Measurements from ENCODE around the gene HMCN1. TPM values are rescaled to one million over a fixed set of nuclear protein-coding genes. Genes with fewer than 3 reads are reported as not detected.

The HMCN1 gene
- total and polyA plus RNA-seq, 2 experiments from 2014 or later = 1.6 to 8.7 TPM

- Mint-ChIP-seq H3K27me3 (ENCODE audit: insufficient read depth, low read depth, poor library complexity) (peaks cover 4% of the 10 kb centered on the region), H3K27ac (no peak overlapping the region), H3K36me3 (ENCODE audit: low read depth) (no peaks in the 10 kb centered on the region; the same call in 1 of the 3 replicates), H3K4me3 (no peak overlapping the region), H3K4me1 (peaks cover 33% of the 10 kb centered on the region; the same call in 2 of the 3 replicates), H3K9me3 (no peaks in the 10 kb centered on the region)
- H2AFZ ChIP-seq = no peak overlapping the region
- ATAC-seq (no peak), DNase-seq (ENCODE audit: low spot score) (no peak)
- H3K4me1 ChIP-seq (ENCODE audit: insufficient read depth) = peaks cover 25% of the 10 kb centered on the region
- H3F3A ChIP-seq (replicated peaks; ENCODE audit: low read depth) = no peaks in the 10 kb centered on the region
- no peak overlapping the region for H3K27ac ChIP-seq (ENCODE audit: low read depth)
- H3K36me3 ChIP-seq (ENCODE audit: insufficient read depth) = no peaks in the 10 kb centered on the region
- H4K20me1 ChIP-seq (replicated peaks; ENCODE audit: insufficient read depth) = no peaks in the 10 kb centered on the region
- TF ChIP-seq, protein P1, sequence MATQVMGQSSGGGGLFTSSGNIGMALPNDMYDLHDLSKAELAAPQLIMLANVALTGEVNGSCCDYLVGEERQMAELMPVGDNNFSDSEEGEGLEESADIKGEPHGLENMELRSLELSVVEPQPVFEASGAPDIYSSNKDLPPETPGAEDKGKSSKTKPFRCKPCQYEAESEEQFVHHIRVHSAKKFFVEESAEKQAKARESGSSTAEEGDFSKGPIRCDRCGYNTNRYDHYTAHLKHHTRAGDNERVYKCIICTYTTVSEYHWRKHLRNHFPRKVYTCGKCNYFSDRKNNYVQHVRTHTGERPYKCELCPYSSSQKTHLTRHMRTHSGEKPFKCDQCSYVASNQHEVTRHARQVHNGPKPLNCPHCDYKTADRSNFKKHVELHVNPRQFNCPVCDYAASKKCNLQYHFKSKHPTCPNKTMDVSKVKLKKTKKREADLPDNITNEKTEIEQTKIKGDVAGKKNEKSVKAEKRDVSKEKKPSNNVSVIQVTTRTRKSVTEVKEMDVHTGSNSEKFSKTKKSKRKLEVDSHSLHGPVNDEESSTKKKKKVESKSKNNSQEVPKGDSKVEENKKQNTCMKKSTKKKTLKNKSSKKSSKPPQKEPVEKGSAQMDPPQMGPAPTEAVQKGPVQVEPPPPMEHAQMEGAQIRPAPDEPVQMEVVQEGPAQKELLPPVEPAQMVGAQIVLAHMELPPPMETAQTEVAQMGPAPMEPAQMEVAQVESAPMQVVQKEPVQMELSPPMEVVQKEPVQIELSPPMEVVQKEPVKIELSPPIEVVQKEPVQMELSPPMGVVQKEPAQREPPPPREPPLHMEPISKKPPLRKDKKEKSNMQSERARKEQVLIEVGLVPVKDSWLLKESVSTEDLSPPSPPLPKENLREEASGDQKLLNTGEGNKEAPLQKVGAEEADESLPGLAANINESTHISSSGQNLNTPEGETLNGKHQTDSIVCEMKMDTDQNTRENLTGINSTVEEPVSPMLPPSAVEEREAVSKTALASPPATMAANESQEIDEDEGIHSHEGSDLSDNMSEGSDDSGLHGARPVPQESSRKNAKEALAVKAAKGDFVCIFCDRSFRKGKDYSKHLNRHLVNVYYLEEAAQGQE (IDR thresholded peaks at IDR 0.05; ENCODE audit: unreplicated experiment) = no peak
- TF ChIP-seq POLR2AphosphoS5 (IDR thresholded peaks at IDR 0.05; ENCODE audit: low read depth) (no peak), EZH2phosphoT487 (IDR thresholded peaks at IDR 0.05; ENCODE audit: unreplicated experiment) (no peak), ZNF331 (CRISPR knock-in tag; IDR thresholded peaks at IDR 0.05; ENCODE audit: low read depth) (no peak), ZNF114 (CRISPR knock-in tag; IDR thresholded peaks at IDR 0.05) (no peak), STAT1 (IDR thresholded peaks at IDR 0.05; ENCODE audit: unreplicated experiment) (no peak), NANOG (IDR thresholded peaks at IDR 0.05; ENCODE audit: borderline replicate concordance) (no peak), CREB1 (CRISPR knock-in tag; IDR thresholded peaks at IDR 0.05; ENCODE audit: low read depth) (no peak), EZH2 (IDR thresholded peaks at IDR 0.05; ENCODE audit: low read depth, unreplicated experiment) (no peak)
- TF ChIP-seq, protein P2, sequence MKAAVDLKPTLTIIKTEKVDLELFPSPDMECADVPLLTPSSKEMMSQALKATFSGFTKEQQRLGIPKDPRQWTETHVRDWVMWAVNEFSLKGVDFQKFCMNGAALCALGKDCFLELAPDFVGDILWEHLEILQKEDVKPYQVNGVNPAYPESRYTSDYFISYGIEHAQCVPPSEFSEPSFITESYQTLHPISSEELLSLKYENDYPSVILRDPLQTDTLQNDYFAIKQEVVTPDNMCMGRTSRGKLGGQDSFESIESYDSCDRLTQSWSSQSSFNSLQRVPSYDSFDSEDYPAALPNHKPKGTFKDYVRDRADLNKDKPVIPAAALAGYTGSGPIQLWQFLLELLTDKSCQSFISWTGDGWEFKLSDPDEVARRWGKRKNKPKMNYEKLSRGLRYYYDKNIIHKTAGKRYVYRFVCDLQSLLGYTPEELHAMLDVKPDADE (IDR thresholded peaks at IDR 0.05) = no peak
- TF ChIP-seq, protein P3, sequence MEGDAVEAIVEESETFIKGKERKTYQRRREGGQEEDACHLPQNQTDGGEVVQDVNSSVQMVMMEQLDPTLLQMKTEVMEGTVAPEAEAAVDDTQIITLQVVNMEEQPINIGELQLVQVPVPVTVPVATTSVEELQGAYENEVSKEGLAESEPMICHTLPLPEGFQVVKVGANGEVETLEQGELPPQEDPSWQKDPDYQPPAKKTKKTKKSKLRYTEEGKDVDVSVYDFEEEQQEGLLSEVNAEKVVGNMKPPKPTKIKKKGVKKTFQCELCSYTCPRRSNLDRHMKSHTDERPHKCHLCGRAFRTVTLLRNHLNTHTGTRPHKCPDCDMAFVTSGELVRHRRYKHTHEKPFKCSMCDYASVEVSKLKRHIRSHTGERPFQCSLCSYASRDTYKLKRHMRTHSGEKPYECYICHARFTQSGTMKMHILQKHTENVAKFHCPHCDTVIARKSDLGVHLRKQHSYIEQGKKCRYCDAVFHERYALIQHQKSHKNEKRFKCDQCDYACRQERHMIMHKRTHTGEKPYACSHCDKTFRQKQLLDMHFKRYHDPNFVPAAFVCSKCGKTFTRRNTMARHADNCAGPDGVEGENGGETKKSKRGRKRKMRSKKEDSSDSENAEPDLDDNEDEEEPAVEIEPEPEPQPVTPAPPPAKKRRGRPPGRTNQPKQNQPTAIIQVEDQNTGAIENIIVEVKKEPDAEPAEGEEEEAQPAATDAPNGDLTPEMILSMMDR (conservative IDR thresholded peaks at IDR 0.05; ENCODE audit: low read depth in 2 of 2) = no peak
- TF ChIP-seq, protein P4, sequence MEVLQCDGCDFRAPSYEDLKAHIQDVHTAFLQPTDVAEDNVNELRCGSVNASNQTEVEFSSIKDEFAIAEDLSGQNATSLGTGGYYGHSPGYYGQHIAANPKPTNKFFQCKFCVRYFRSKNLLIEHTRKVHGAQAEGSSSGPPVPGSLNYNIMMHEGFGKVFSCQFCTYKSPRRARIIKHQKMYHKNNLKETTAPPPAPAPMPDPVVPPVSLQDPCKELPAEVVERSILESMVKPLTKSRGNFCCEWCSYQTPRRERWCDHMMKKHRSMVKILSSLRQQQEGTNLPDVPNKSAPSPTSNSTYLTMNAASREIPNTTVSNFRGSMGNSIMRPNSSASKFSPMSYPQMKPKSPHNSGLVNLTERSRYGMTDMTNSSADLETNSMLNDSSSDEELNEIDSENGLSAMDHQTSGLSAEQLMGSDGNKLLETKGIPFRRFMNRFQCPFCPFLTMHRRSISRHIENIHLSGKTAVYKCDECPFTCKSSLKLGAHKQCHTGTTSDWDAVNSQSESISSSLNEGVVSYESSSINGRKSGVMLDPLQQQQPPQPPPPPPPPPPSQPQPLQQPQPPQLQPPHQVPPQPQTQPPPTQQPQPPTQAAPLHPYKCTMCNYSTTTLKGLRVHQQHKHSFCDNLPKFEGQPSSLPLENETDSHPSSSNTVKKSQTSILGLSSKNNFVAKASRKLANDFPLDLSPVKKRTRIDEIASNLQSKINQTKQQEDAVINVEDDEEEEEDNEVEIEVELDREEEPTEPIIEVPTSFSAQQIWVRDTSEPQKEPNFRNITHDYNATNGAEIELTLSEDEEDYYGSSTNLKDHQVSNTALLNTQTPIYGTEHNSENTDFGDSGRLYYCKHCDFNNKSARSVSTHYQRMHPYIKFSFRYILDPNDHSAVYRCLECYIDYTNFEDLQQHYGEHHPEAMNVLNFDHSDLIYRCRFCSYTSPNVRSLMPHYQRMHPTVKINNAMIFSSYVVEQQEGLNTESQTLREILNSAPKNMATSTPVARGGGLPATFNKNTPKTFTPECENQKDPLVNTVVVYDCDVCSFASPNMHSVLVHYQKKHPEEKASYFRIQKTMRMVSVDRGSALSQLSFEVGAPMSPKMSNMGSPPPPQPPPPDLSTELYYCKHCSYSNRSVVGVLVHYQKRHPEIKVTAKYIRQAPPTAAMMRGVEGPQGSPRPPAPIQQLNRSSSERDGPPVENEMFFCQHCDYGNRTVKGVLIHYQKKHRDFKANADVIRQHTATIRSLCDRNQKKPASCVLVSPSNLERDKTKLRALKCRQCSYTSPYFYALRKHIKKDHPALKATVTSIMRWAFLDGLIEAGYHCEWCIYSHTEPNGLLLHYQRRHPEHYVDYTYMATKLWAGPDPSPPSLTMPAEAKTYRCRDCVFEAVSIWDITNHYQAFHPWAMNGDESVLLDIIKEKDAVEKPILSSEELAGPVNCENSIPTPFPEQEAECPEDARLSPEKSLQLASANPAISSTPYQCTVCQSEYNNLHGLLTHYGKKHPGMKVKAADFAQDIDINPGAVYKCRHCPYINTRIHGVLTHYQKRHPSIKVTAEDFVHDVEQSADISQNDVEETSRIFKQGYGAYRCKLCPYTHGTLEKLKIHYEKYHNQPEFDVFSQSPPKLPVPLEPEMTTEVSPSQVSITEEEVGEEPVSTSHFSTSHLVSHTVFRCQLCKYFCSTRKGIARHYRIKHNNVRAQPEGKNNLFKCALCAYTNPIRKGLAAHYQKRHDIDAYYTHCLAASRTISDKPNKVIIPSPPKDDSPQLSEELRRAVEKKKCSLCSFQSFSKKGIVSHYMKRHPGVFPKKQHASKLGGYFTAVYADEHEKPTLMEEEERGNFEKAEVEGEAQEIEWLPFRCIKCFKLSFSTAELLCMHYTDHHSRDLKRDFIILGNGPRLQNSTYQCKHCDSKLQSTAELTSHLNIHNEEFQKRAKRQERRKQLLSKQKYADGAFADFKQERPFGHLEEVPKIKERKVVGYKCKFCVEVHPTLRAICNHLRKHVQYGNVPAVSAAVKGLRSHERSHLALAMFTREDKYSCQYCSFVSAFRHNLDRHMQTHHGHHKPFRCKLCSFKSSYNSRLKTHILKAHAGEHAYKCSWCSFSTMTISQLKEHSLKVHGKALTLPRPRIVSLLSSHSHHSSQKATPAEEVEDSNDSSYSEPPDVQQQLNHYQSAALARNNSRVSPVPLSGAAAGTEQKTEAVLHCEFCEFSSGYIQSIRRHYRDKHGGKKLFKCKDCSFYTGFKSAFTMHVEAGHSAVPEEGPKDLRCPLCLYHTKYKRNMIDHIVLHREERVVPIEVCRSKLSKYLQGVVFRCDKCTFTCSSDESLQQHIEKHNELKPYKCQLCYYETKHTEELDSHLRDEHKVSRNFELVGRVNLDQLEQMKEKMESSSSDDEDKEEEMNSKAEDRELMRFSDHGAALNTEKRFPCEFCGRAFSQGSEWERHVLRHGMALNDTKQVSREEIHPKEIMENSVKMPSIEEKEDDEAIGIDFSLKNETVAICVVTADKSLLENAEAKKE (CRISPR knock-in tag; IDR thresholded peaks at IDR 0.05) = no peak
- H3K4me2 ChIP-seq = no peak overlapping the region
- H3K9me2 ChIP-seq (ENCODE audit: insufficient read depth) = no peaks in the 10 kb centered on the region
- no peaks in the 10 kb centered on the region for H3K79me2 ChIP-seq (replicated peaks; ENCODE audit: insufficient read depth)
- H3K4me3 ChIP-seq = no peak overlapping the region
- H3K27me3 ChIP-seq (ENCODE audit: insufficient read depth) = no peaks in the 10 kb centered on the region
Observed at GRCh38 chr1:185906186-185906585, 172.0 kb downstream of the HMCN1 start.
